ENCODE data around the gene MTMR3.

MTMR3 gene

GRCh38 chr22:30031328-30031727, 148.4 kb downstream of the MTMR3 start:
- Histone ChIP-seq H3K27ac (ENCODE audit: insufficient read depth, low read depth, low read length, poor library complexity, severe bottlenecking) (no peak overlapping the region), H3K9me3 (ENCODE audit: control insufficient read depth, low read length) (no peaks in the 10 kb centered on the region), H3K27me3 (ENCODE audit: control insufficient read depth, insufficient read depth, low read length, poor library complexity, severe bottlenecking) (no peaks in the 10 kb centered on the region), H3K4me1 (ENCODE audit: control insufficient read depth, insufficient read depth, low read length) (no peaks in the 10 kb centered on the region), H3K4me3 (ENCODE audit: insufficient read depth, low read depth, low read length) (no peak overlapping the region), H3K36me3 (ENCODE audit: control insufficient read depth, insufficient read depth, low read length) (no peaks in the 10 kb centered on the region)
- WGBS, 2 experiments, result 95 to 97% methylated on average over 3 of the region's 3 CpGs

- H3K27me3 ChIP-seq (ENCODE audit: control insufficient read depth, insufficient read depth, low read length, poor library complexity, severe bottlenecking), result no peaks in the 10 kb centered on the region
- H3K9me3 ChIP-seq (ENCODE audit: control insufficient read depth, low read length), result no peaks in the 10 kb centered on the region
- no peaks in the 10 kb centered on the region for H3K4me1 ChIP-seq (ENCODE audit: control insufficient read depth, insufficient read depth, low read length)
- no peak overlapping the region for H3K4me3 ChIP-seq (ENCODE audit: insufficient read depth, low read depth, low read length)
- H3K36me3 ChIP-seq (ENCODE audit: control insufficient read depth, insufficient read depth, low read length), result no peaks in the 10 kb centered on the region
- no peak overlapping the region for H3K27ac ChIP-seq (ENCODE audit: insufficient read depth, low read depth, low read length, poor library complexity, severe bottlenecking)
- WGBS, 2 experiments, result 87 to 98% methylated on average over 1 of the region's 2 CpGs
Observed at GRCh38 chr22:30031764-30032455, 148.9 kb downstream of the MTMR3 start.

GRCh38 chr22:30033137-30033536, 150.2 kb downstream of the MTMR3 start:
- Histone ChIP-seq H3K27ac (ENCODE audit: insufficient read depth, low read depth, low read length, poor library complexity, severe bottlenecking) (no peak overlapping the region), H3K4me3 (ENCODE audit: insufficient read depth, low read depth, low read length) (no peak overlapping the region), H3K9me3 (ENCODE audit: control insufficient read depth, low read length) (no peaks in the 10 kb centered on the region), H3K36me3 (ENCODE audit: control insufficient read depth, insufficient read depth, low read length) (no peaks in the 10 kb centered on the region), H3K27me3 (ENCODE audit: control insufficient read depth, insufficient read depth, low read length, poor library complexity, severe bottlenecking) (no peaks in the 10 kb centered on the region), H3K4me1 (ENCODE audit: control insufficient read depth, insufficient read depth, low read length) (no peaks in the 10 kb centered on the region)
- WGBS, 2 experiments, result 88 to 93% methylated on average over 4 of the region's 4 CpGs

GRCh38 chr22:30033901-30034300, 150.9 kb downstream of the MTMR3 start:
- H3K9me3 ChIP-seq (ENCODE audit: control insufficient read depth, low read length), result no peaks in the 10 kb centered on the region
- 67 to 74% methylated on average over 5 of the region's 5 CpGs for WGBS, 2 experiments
- no peaks in the 10 kb centered on the region for H3K4me1 ChIP-seq (ENCODE audit: control insufficient read depth, insufficient read depth, low read length)
- H3K4me3 ChIP-seq (ENCODE audit: insufficient read depth, low read depth, low read length), result no peak overlapping the region
- no peaks in the 10 kb centered on the region for H3K36me3 ChIP-seq (ENCODE audit: control insufficient read depth, insufficient read depth, low read length)
- H3K27ac ChIP-seq (ENCODE audit: insufficient read depth, low read depth, low read length, poor library complexity, severe bottlenecking), result no peak overlapping the region
- H3K27me3 ChIP-seq (ENCODE audit: control insufficient read depth, insufficient read depth, low read length, poor library complexity, severe bottlenecking), result no peaks in the 10 kb centered on the region

- Histone ChIP-seq H3K27ac (ENCODE audit: insufficient read depth, low read depth, low read length, poor library complexity, severe bottlenecking) (no peak overlapping the region), H3K4me1 (ENCODE audit: control insufficient read depth, insufficient read depth, low read length) (no peaks in the 10 kb centered on the region), H3K9me3 (ENCODE audit: control insufficient read depth, low read length) (no peaks in the 10 kb centered on the region), H3K4me3 (ENCODE audit: insufficient read depth, low read depth, low read length) (no peak overlapping the region), H3K27me3 (ENCODE audit: control insufficient read depth, insufficient read depth, low read length, poor library complexity, severe bottlenecking) (no peaks in the 10 kb centered on the region), H3K36me3 (ENCODE audit: control insufficient read depth, insufficient read depth, low read length) (no peaks in the 10 kb centered on the region)
- 88 to 91% methylated on average over 2 of the region's 2 CpGs for WGBS, 2 experiments
Observed at GRCh38 chr22:30036656-30037055, 153.7 kb downstream of the MTMR3 start.

- WGBS, 2 experiments, result 89% methylated on average over 3 of the region's 3 CpGs
- H3K9me3 ChIP-seq (ENCODE audit: control insufficient read depth, low read length), result no peaks in the 10 kb centered on the region
Observed at GRCh38 chr22:30038219-30038618, 155.2 kb downstream of the MTMR3 start.

GRCh38 chr22:30040499-30041260, 157.7 kb downstream of the MTMR3 start:
- H3K4me3 ChIP-seq (ENCODE audit: insufficient read depth, low read depth, low read length), result no peak overlapping the region
- no peaks in the 10 kb centered on the region for H3K9me3 ChIP-seq (ENCODE audit: control insufficient read depth, low read length)
- H3K4me1 ChIP-seq (ENCODE audit: control insufficient read depth, insufficient read depth, low read length), result no peaks in the 10 kb centered on the region
- H3K27ac ChIP-seq (ENCODE audit: insufficient read depth, low read depth, low read length, poor library complexity, severe bottlenecking), result no peak overlapping the region
- no peaks in the 10 kb centered on the region for H3K27me3 ChIP-seq (ENCODE audit: control insufficient read depth, insufficient read depth, low read length, poor library complexity, severe bottlenecking)
- no peaks in the 10 kb centered on the region for H3K36me3 ChIP-seq (ENCODE audit: control insufficient read depth, insufficient read depth, low read length)
- WGBS, 2 experiments, result 93 to 95% methylated on average over 9 to 11 of the region's 11 CpGs

More at GRCh38 chr22:30038219-30038618, 155.2 kb downstream of the MTMR3 start:
- Histone ChIP-seq H3K4me1 (ENCODE audit: control insufficient read depth, insufficient read depth, low read length) (no peaks in the 10 kb centered on the region), H3K27me3 (ENCODE audit: control insufficient read depth, insufficient read depth, low read length, poor library complexity, severe bottlenecking) (no peaks in the 10 kb centered on the region), H3K36me3 (ENCODE audit: control insufficient read depth, insufficient read depth, low read length) (no peaks in the 10 kb centered on the region), H3K27ac (ENCODE audit: insufficient read depth, low read depth, low read length, poor library complexity, severe bottlenecking) (no peak overlapping the region), H3K4me3 (ENCODE audit: insufficient read depth, low read depth, low read length) (no peak overlapping the region)

- Histone ChIP-seq H3K4me3 (ENCODE audit: insufficient read depth, low read depth, low read length) (no peak overlapping the region), H3K9me3 (ENCODE audit: control insufficient read depth, low read length) (no peaks in the 10 kb centered on the region), H3K27me3 (ENCODE audit: control insufficient read depth, insufficient read depth, low read length, poor library complexity, severe bottlenecking) (no peaks in the 10 kb centered on the region), H3K36me3 (ENCODE audit: control insufficient read depth, insufficient read depth, low read length) (no peaks in the 10 kb centered on the region), H3K27ac (ENCODE audit: insufficient read depth, low read depth, low read length, poor library complexity, severe bottlenecking) (no peak overlapping the region), H3K4me1 (ENCODE audit: control insufficient read depth, insufficient read depth, low read length) (no peaks in the 10 kb centered on the region)
- 81 to 83% methylated on average over 2 of the region's 2 CpGs for WGBS, 2 experiments
Observed at GRCh38 chr22:30041475-30041874, 158.5 kb downstream of the MTMR3 start.

- Histone ChIP-seq H3K9me3 (ENCODE audit: control insufficient read depth, low read length) (no peaks in the 10 kb centered on the region), H3K4me3 (ENCODE audit: insufficient read depth, low read depth, low read length) (no peak overlapping the region), H3K27me3 (ENCODE audit: control insufficient read depth, insufficient read depth, low read length, poor library complexity, severe bottlenecking) (no peaks in the 10 kb centered on the region), H3K36me3 (ENCODE audit: control insufficient read depth, insufficient read depth, low read length) (no peaks in the 10 kb centered on the region), H3K4me1 (ENCODE audit: control insufficient read depth, insufficient read depth, low read length) (no peaks in the 10 kb centered on the region), H3K27ac (ENCODE audit: insufficient read depth, low read depth, low read length, poor library complexity, severe bottlenecking) (no peak overlapping the region)
- WGBS, 2 experiments, result 85 to 92% methylated on average over 2 of the region's 2 CpGs
Observed at GRCh38 chr22:30041881-30042280, 158.9 kb downstream of the MTMR3 start.

GRCh38 chr22:30043161-30043560, 160.2 kb downstream of the MTMR3 start:
- 81 to 82% methylated on average over 4 of the region's 4 CpGs for WGBS, 2 experiments
- no peak overlapping the region for H3K27ac ChIP-seq (ENCODE audit: insufficient read depth, low read depth, low read length, poor library complexity, severe bottlenecking)
- no peaks in the 10 kb centered on the region for H3K36me3 ChIP-seq (ENCODE audit: control insufficient read depth, insufficient read depth, low read length)
- no peaks in the 10 kb centered on the region for H3K9me3 ChIP-seq (ENCODE audit: control insufficient read depth, low read length)
- H3K4me3 ChIP-seq (ENCODE audit: insufficient read depth, low read depth, low read length), result no peak overlapping the region
- H3K27me3 ChIP-seq (ENCODE audit: control insufficient read depth, insufficient read depth, low read length, poor library complexity, severe bottlenecking), result no peaks in the 10 kb centered on the region
- no peaks in the 10 kb centered on the region for H3K4me1 ChIP-seq (ENCODE audit: control insufficient read depth, insufficient read depth, low read length)
